GM23338 (cell line): ENCODE data around the gene TMEM117. TPM values are rescaled to one million over a fixed set of nuclear protein-coding genes. Genes with fewer than 3 reads are reported as not detected.

Experiments
- ATAC-seq: fragments of 200-7000 bp; cut with Tn5 transposase; 3 replicates; pipeline ENCODE4 v1.9.1; 2020
- DNase-seq: peaks from one replicate; pipeline ENCODE4 v3.0.0-alpha.2; 2015; ENCODE audit warnings: low spot score
- H2AFZ ChIP-seq: fragments of 200-600 bp; sonication (generic); 2 replicates; pipeline ENCODE4 v1.8.0; 2016; ENCODE audit warnings: antibody characterized with exemption, mild to moderate bottlenecking, moderate library complexity
- H3F3A ChIP-seq: fragments of 200-600 bp; sonication (generic); replicated peaks from 2 replicates; pipeline ENCODE4 v1.8.0; 2017; ENCODE audit warnings: antibody characterized with exemption, mixed run types, low read depth
- H3K27ac ChIP-seq: fragments of 200-600 bp; sonication (generic); 2 replicates; pipeline ENCODE4 v1.6.1; 2016; ENCODE audit warnings: low read depth
- H3K27me3 ChIP-seq: fragments of 200-600 bp; sonication (generic); 2 replicates; pipeline ENCODE4 v1.8.0; 2016; ENCODE audit warnings: mild to moderate bottlenecking, mixed run types, moderate library complexity; ENCODE audit not compliant: insufficient read depth
- H3K36me3 ChIP-seq: fragments of 200-600 bp; sonication (generic); 2 replicates; pipeline ENCODE4 v1.8.0; 2016; ENCODE audit warnings: mild to moderate bottlenecking; ENCODE audit not compliant: insufficient read depth
- H3K4me1 ChIP-seq: fragments of 200-600 bp; sonication (generic); 2 replicates; pipeline ENCODE4 v1.8.0; 2016; ENCODE audit warnings: mild to moderate bottlenecking, moderate library complexity; ENCODE audit not compliant: insufficient read depth
- H3K4me2 ChIP-seq: fragments of 200-600 bp; sonication (generic); 2 replicates; pipeline ENCODE4 v1.7.1; 2017; ENCODE audit warnings: mixed run types
- H3K4me3 ChIP-seq: fragments of 200-600 bp; sonication (generic); 2 replicates; pipeline ENCODE4 v1.6.1; 2016; ENCODE audit warnings: mixed run types
- H3K79me2 ChIP-seq: fragments of 200-600 bp; sonication (generic); replicated peaks from 2 replicates; pipeline ENCODE4 v1.8.0; 2017; ENCODE audit warnings: mild to moderate bottlenecking; ENCODE audit not compliant: insufficient read depth
- H3K9me2 ChIP-seq: fragments of 200-600 bp; sonication (generic); 2 replicates; pipeline ENCODE4 v1.8.0; 2017; ENCODE audit not compliant: insufficient read depth
- H4K20me1 ChIP-seq: fragments of 200-600 bp; sonication (generic); replicated peaks from 2 replicates; pipeline ENCODE4 v1.8.0; 2017; ENCODE audit warnings: mild to moderate bottlenecking; ENCODE audit not compliant: insufficient read depth
- H3K27ac Mint-ChIP-seq: 2 replicates; pipeline ENCODE4 v1.8.0; 2020; ENCODE audit warnings: inconsistent platforms, mild to moderate bottlenecking, moderate library complexity, mixed read lengths
- H3K27me3 Mint-ChIP-seq: 3 replicates; pipeline ENCODE4 v1.8.0; 2022; ENCODE audit warnings: low read depth, mild to moderate bottlenecking, moderate library complexity, mixed read lengths, inconsistent platforms; ENCODE audit not compliant: insufficient read depth, poor library complexity
- H3K36me3 Mint-ChIP-seq: 3 replicates; pipeline ENCODE4 v1.8.0; 2021; ENCODE audit warnings: low read depth, mild to moderate bottlenecking, inconsistent platforms, moderate library complexity, mixed read lengths
- H3K4me1 Mint-ChIP-seq: 3 replicates; pipeline ENCODE4 v1.8.0; 2020; ENCODE audit warnings: mild to moderate bottlenecking, inconsistent platforms, mixed read lengths
- H3K4me3 Mint-ChIP-seq: 3 replicates; pipeline ENCODE4 v1.8.0; 2021; ENCODE audit warnings: moderate library complexity, mild to moderate bottlenecking, inconsistent platforms, mixed read lengths
- H3K9me3 Mint-ChIP-seq: 3 replicates; pipeline ENCODE4 v1.8.0; 2020; ENCODE audit warnings: moderate library complexity, mild to moderate bottlenecking, inconsistent platforms, mixed read lengths
- CREB1 ChIP-seq: fragments of 250-450 bp; sonication (Bioruptor Pico); IDR thresholded peaks from 2 replicates; pipeline ENCODE4 v1.5.0; 2020; ENCODE audit warnings: low read depth, mild to moderate bottlenecking, moderate library complexity
- CTCF ChIP-seq, 2 experiments: fragments of 200-600 bp in 1 of 2; sonication (generic) in 1 of 2; conservative IDR thresholded peaks; 2 replicates each; pipeline versions ENCODE4 v1.5.1 to v1.6.1; 2016 to 2017; ENCODE audit warnings: antibody characterized with exemption in 2 of 2, low read depth in 2 of 2, mild to moderate bottlenecking in 2 of 2, moderate library complexity in 1 of 2
- ETS1 ChIP-seq: IDR thresholded peaks from 2 replicates; pipeline ENCODE4 v1.6.1; 2016; ENCODE audit warnings: antibody characterized with exemption
- EZH2 ChIP-seq: fragments of 200-600 bp; sonication (generic); IDR thresholded peaks from one replicate; pipeline ENCODE4 v1.8.0; 2017; ENCODE audit warnings: antibody characterized with exemption, mild to moderate bottlenecking, low read depth; ENCODE audit not compliant: unreplicated experiment
- EZH2phosphoT487 ChIP-seq: fragments of 200-600 bp; sonication (generic); IDR thresholded peaks from one replicate; pipeline ENCODE4 v1.8.1; 2018; ENCODE audit warnings: antibody characterized with exemption; ENCODE audit not compliant: unreplicated experiment
- JUNB ChIP-seq: IDR thresholded peaks from one replicate; pipeline ENCODE4 v1.6.1; 2016; ENCODE audit warnings: antibody characterized with exemption; ENCODE audit not compliant: unreplicated experiment
- NANOG ChIP-seq: IDR thresholded peaks from 2 replicates; pipeline ENCODE4 v1.6.1; 2016; ENCODE audit warnings: antibody characterized with exemption, borderline replicate concordance
- POLR2AphosphoS5 ChIP-seq: IDR thresholded peaks from 2 replicates; pipeline ENCODE4 v1.6.1; 2016; ENCODE audit warnings: antibody characterized with exemption, low read depth
- REST ChIP-seq: IDR thresholded peaks from one replicate; pipeline ENCODE4 v1.6.1; 2018; ENCODE audit warnings: antibody characterized with exemption; ENCODE audit not compliant: unreplicated experiment
- STAT1 ChIP-seq: IDR thresholded peaks from one replicate; pipeline ENCODE4 v1.6.1; 2016; ENCODE audit warnings: antibody characterized with exemption; ENCODE audit not compliant: unreplicated experiment
- ZNF331 ChIP-seq: fragments of 250-450 bp; sonication (Bioruptor Pico); IDR thresholded peaks from 2 replicates; pipeline ENCODE4 v1.5.0; 2020; ENCODE audit warnings: low read depth, mild to moderate bottlenecking, moderate library complexity
- ZNF462 ChIP-seq: fragments of 250-450 bp; sonication (Bioruptor Pico); IDR thresholded peaks from 2 replicates; pipeline ENCODE4 v1.5.0; 2020; ENCODE audit warnings: mild to moderate bottlenecking, moderate library complexity
- polyA plus RNA-seq: library from polyadenylated mRNA; unstranded; fragments of >200 nt; fragmentation: Nextera tagmentation; extraction: Ambion mirVana; gene quantifications from 2 replicates; pipeline ENCODE4 v1.2.1, GENCODE V29; 2016
- total RNA-seq: library from RNA; depleted of rRNA; stranded (reverse); fragments of >200 nt; shearing (Covaris generic); gene quantifications from 2 replicates; pipeline ENCODE4 v1.2.3, GENCODE V29; 2014

Gene TMEM117
- total and polyA plus RNA-seq, 2 experiments from 2014 or later = 0.94 to 1.6 TPM

- Histone ChIP-seq H3F3A (no peaks in the 10 kb centered on the region), H3K27ac (no peak overlapping the region), H3K36me3 (no peaks in the 10 kb centered on the region), H4K20me1 (no peaks in the 10 kb centered on the region), H3K4me1 (no peaks in the 10 kb centered on the region), H3K9me2 (peaks cover 5% of the 10 kb centered on the region), H3K4me3 (no peak overlapping the region), H3K27me3 (no peaks in the 10 kb centered on the region), H3K79me2 (no peaks in the 10 kb centered on the region), H3K4me2 (no peak overlapping the region), H2AFZ (no peak overlapping the region)
- peaks cover 20% of the 10 kb centered on the region for H3K9me3 Mint-ChIP-seq
- H3K27me3 Mint-ChIP-seq = no peaks in the 10 kb centered on the region
- H3K27ac Mint-ChIP-seq = no peak overlapping the region
- ATAC-seq = no peak
- H3K4me1 Mint-ChIP-seq = no peaks in the 10 kb centered on the region
- no peak for DNase-seq
- no peak for TF ChIP-seq POLR2AphosphoS5
- no peak for TF ChIP-seq ZNF331 (CRISPR knock-in tag)
- TF ChIP-seq JUNB = no peak
- TF ChIP-seq NANOG = no peak
- TF ChIP-seq STAT1 = no peak
- no peak for TF ChIP-seq CREB1 (CRISPR knock-in tag)
- TF ChIP-seq CTCF (conservative IDR thresholded peaks at IDR 0.05; ENCODE audit: low read depth in 2 of 2) = no peak
- no peak for TF ChIP-seq REST
- TF ChIP-seq EZH2phosphoT487 = no peak
- no peak for TF ChIP-seq EZH2
- TF ChIP-seq ETS1 = no peak
- no peak for TF ChIP-seq ZNF462 (CRISPR knock-in tag)
- peaks cover 7% of the 10 kb centered on the region; the same call in 2 of the 3 replicates for H3K36me3 Mint-ChIP-seq
- no peak overlapping the region for H3K4me3 Mint-ChIP-seq
Observed at GRCh38 chr12:44031472-44032185, 195.7 kb downstream of the TMEM117 start.
